HG02885 (cell line): Measurements from ENCODE around the gene CAP2.
"Not testable (repeated sequence)": the region's sequence is repeated elsewhere in the genome, so short reads cannot be mapped to it uniquely, and the experiment has no call there.

Experiments used
- ATAC-seq: cut with Tn5 transposase; IDR thresholded peaks from one replicate; pipeline ENCODE4 v1.9.1; 2021; ENCODE audit warnings: mild to moderate bottlenecking; ENCODE audit not compliant: unreplicated experiment, poor library complexity

The CAP2 gene

DNA sequence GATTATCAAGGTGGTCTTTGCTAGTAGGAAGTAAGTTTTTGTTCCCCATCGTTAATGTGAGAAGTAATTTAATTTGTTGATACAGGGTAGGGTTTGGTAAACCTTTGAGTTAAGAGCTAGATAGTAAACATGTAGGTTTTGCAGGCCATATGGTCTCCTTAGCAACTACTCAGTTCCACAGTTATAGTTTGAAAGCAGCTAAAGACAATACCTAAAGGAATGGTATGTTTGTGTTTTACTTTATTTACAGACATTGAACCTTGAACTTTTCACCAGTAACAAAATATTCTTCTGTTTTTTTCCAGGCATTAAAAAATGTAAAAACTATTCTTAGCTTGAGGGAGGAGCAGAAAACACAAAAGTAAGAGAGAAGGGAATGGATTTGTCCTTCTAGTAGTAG is 1.7 kb downstream of the CAP2 start:
- no peak for ATAC-seq

GRCh38 chr6:17396256-17396655 is 2.9 kb downstream of the CAP2 start:
- ATAC-seq, result no peak

DNA sequence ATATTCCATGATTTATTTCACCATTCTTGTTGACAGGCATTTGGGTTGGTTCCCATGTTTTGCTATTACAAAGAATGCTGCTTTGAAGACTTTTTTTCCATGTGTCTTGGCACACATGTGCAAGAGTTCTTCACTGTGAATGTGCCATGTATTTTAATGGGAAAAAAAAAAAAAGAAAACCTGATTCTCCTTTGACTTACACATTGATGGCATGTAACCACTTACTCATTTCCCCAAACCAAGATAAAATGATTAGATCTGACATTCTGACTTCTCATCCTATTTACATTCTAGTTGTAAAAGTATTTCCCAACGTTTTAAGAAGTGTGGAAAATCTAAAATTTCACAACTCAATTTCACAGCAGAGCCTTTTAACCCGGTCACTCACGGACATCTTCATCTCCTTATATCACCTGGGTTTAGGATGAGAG is 4.4 kb downstream of the CAP2 start:
- no peak for ATAC-seq

- ATAC-seq, result not testable (repeated sequence)
Observed at GRCh38 chr6:17405181-17405943, 12.0 kb downstream of the CAP2 start.

- ATAC-seq, result no peak
Observed at GRCh38 chr6:17405944-17406245, 12.5 kb downstream of the CAP2 start.

DNA sequence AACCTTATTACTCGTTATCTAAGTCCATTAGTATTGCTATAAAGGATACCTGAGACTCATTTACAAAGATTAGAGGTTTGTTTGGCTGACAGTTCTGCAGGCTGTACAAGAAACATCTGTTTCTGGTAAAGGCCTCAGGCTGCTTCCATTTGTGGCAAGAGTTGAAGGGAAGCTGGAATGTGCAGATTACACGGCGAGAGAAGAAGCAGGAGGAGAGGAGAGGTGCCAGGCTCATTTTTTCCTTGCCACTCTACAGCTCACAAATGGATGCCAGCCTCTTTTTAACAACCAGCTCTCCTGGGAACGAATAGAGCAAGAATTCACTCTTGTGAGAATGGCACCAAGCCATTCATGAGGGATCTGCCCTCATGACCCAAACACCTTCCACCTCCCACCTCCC is 14.7 kb downstream of the CAP2 start:
- no peak for ATAC-seq

GRCh38 chr6:17410281-17410680 is 16.9 kb downstream of the CAP2 start:
- ATAC-seq, result no peak

GRCh38 chr6:17413313-17413750 is 19.9 kb downstream of the CAP2 start:
- ATAC-seq, result no peak

GRCh38 chr6:17414395-17414794 is 21.0 kb downstream of the CAP2 start:
- ATAC-seq, result not testable (repeated sequence)

GRCh38 chr6:17415321-17415720 is 21.9 kb downstream of the CAP2 start:
- no peak for ATAC-seq

GRCh38 chr6:17416806-17417205 is 23.4 kb downstream of the CAP2 start:
- no peak for ATAC-seq

DNA sequence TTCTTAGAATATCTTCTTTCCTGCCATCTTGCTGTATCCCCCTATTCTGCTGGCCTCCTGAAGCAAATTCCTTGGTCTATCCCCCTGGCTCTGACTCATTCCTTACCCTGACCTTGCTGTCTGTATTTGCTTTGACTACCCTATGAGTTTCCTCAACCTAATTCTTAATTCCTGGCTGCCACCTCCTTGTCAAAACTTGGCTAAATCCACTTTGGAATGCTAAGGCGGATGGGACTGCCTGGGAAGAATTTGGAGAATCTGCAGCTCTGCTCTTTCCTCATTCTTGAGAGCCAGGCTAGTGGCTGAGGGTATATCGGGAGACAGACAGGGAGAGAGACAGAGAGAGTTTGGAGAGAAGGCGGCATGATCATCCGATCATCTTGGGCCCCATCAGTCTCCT is 24.4 kb downstream of the CAP2 start:
- no peak for ATAC-seq

GRCh38 chr6:17418281-17419188 is 25.1 kb downstream of the CAP2 start:
- ATAC-seq, result no peak

DNA sequence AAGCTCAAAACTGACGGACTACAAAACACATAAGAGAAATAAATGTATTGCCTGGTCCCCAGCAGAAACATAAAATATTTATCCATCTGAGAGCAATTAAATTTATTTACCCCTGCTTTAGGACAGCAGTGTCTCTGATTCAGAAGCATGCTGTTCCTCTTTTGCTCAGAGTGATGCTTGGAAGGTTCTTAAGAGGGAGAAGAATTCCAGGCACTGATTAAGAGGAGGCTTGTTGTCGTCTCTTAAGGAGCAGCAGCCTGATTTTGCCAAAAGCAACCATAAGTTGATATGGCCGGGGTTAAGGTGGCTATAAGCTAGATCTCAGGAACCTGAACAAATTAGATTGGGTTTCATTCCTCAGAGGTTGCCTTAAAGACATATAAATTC is 25.8 kb downstream of the CAP2 start:
- ATAC-seq, result no peak

DNA sequence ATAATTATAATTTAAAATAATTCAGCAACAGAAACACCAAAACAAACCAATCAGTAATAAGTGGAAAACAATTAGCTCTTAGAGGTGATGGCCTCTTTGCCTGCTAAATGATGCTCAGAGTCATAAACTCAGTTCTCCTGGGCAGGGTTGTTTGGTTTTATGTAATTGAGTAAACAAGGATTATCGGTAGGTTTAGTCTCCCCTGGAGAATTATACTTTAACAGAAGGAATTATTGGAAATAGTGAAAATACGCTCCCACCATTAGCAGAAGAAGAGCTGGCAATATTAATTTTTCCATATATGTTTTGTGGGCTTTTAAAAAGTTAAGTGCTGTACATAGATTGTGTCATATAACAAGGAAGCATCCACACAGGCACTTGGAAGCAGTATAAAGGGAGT is 27.0 kb downstream of the CAP2 start:
- ATAC-seq, result no peak

- no peak for ATAC-seq
Observed at GRCh38 chr6:17421406-17421805, 28.0 kb downstream of the CAP2 start.

- ATAC-seq, result no peak
Observed at GRCh38 chr6:17423026-17423425, 29.6 kb downstream of the CAP2 start.

DNA sequence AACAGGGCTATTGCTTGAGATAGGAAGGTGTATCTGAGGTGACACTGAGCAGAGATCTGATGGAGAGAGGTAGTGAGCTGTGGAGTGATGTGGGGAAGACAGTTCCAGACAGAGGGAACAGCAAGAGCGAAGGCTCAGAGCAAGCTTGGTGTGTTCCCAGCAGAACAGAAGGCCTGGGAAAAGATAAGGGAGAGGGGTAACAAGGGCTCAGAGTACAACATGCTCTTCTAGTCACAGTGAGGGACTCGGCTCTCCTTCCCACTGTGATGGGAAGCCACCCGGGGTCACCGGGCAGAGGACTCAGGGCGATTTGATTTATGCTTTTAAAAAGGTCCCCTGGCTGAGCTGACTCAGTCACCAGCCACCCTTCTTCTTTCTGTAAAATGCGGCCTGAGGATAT is 33.7 kb downstream of the CAP2 start:
- ATAC-seq, result no peak

DNA sequence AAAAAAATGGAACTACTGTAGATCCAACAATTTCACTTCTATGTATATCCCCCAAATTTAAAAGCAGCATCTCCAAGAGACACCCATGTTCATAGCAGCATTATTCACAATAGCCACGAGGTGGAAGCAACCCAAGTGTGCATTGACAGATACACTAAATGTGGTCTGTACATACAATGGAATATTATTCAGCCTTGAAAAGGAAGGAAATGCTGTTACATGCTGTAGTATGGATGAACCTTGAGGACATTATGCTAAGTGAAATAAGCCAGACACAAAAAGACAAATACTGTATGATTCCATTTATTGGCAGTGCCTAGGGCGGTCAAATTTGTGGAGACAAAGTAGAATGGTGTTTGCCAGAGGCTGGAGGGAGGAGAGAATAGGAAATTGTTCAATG is 34.2 kb downstream of the CAP2 start:
- no peak for ATAC-seq

DNA sequence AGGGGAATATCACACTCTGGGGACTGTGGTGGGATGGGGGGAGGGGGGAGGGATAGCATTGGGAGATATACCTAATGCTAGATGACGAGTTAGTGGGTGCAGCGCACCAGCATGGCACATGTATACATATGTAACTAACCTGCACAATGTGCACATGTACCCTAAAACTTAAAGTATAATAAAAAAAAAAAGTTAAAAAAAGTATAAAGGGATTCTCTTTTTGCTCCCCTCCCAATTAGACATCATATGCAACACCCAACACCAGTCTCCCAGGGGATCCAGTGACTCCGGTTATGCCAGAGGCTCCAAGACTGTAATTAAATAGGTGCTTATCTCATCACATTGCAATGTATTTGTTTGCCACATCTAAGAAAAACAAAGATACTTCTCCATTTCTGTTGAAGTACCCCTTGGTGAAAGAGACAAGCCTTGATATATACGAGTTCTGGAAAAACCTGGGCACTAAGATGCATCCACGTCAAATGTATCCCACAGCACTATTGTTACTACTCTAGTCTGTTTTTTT is 35.3 kb downstream of the CAP2 start:
- ATAC-seq, result not testable (repeated sequence)

DNA sequence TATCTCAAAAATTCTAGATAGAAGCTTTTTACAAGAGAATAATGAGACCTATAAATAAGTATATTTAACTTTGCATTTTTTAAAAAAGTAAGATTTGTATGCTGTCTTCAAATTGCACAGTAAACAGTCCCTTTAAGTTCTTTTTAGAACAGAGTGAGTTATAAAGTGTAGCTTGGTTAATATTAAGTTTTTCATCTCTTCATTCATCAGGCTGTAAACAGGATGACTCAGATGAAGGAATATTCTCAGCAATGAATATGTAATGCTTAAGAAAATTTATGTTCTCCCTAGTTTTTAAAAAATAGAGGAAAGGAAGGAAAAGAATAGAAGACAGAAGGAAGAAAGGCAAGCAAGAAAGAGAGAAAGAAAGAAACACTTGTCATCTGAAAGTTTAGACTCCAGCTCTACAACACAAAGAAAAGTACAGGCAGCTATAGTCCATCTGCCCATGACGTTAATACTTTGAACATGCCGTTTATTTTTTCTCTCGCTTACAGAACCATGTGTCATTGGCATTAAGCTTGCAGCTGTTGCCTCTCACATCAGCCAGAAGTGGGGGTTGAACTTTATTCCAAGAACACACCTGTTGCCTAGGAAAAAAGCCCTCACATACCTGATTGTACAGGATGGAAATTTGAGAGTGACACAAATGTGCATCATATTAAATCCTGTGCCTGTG is 36.1 kb downstream of the CAP2 start:
- no peak for ATAC-seq
